GM13977 (cell line): ENCODE results near the gene CLCN1.

Experiments
- DNase-seq: peaks from one replicate; pipeline ENCODE4 v3.0.0; 2012; ENCODE audit warnings: low spot score
- CTCF ChIP-seq: IDR thresholded peaks from 2 replicates; pipeline ENCODE4 v1.5.1; 2012; ENCODE audit warnings: mild to moderate bottlenecking, control low read depth; ENCODE audit not compliant: insufficient read depth; ENCODE audit errors: extremely low read depth, missing control alignments
- in situ Hi-C: fragments of 300-500 bp; cut with MboI; formaldehyde crosslinking; loops from one replicate; pipeline ENCODE4 v1.12.0; 2022; ENCODE audit warnings: low sequenced_read_pairs, low pct_unique_long_range_greater_than_20kb, mixed read lengths, inconsistent platforms; ENCODE audit not compliant: unreplicated experiment

The CLCN1 gene

GRCh38 chr7:143374561-143374960 lies 58.6 kb downstream of the CLCN1 start:
- TF ChIP-seq CTCF, result no peak
- DNase-seq, result no peak
- in situ Hi-C loops, result no loop called here

GRCh38 chr7:143375298-143376034 lies 59.6 kb downstream of the CLCN1 start:
- in situ Hi-C loops, result no loop called here
- DNase-seq, result no peak
- no peak for TF ChIP-seq CTCF

- no peak for TF ChIP-seq CTCF
- DNase-seq, result no peak
- in situ Hi-C loops, result no loop called here
Observed at GRCh38 chr7:143376396-143376795, 60.5 kb downstream of the CLCN1 start.

GRCh38 chr7:143379611-143380259 lies 63.8 kb downstream of the CLCN1 start:
- TF ChIP-seq CTCF, result no peak
- DNase-seq, result no peak

GRCh38 chr7:143380260-143380645 lies 64.3 kb downstream of the CLCN1 start:
- in situ Hi-C loops, result no loop called here
- peak; percentile 89 for DNase-seq
- TF ChIP-seq CTCF, result peak; percentile 83

More at GRCh38 chr7:143379611-143380259, 63.8 kb downstream of the CLCN1 start:
- in situ Hi-C loops, result no loop called here

GRCh38 chr7:143380646-143381426 lies 64.9 kb downstream of the CLCN1 start, which contains the start of gene ZYX:
Gene ZYX, plus strand, starts transcription at chr7:143381345. Its CDS starts 227 bp downstream, at chr7:143381572.
- no peak for TF ChIP-seq CTCF
- DNase-seq, result peak; percentile 97
- in situ Hi-C loops, result no loop called here
